ENCODE data around the gene FAM83B. TPM values are rescaled to one million over a fixed set of nuclear protein-coding genes. Genes with fewer than 3 reads are reported as not detected.
"Not testable (repeated sequence)": the region's sequence is repeated elsewhere in the genome, so short reads cannot be mapped to it uniquely, and the experiment has no call there.

Gene FAM83B
- not detected in 2 replicates for total RNA-seq (2014; rRNA removed; shearing (Covaris generic); ENCODE audit: low replicate concordance)

- no peak within 1 kb of the TSS for H3K27ac ChIP-seq (ENCODE audit: low read length)
- H3K4me3 ChIP-seq (ENCODE audit: low read length) = no peak within 1 kb of the TSS
- no peaks in the 10 kb centered on the region for H3K9me2 ChIP-seq (replicated peaks; ENCODE audit: insufficient read depth, low read length)
- DNase-seq = no peak
- H3K4me2 ChIP-seq (ENCODE audit: low read depth, low read length, poor library complexity, severe bottlenecking) = no peak within 1 kb of the TSS
- no peaks in the 10 kb centered on the region for H3K36me3 ChIP-seq (ENCODE audit: insufficient read depth, low read length)
- H3K9me3 ChIP-seq (ENCODE audit: low read length) = 0 out of 2 replicates have a peak, but pooled peaks cover 4% of the 10 kb centered on the region
- H3K27me3 ChIP-seq (ENCODE audit: low read length) = no peaks in the 10 kb centered on the region
- H3K4me1 ChIP-seq (ENCODE audit: low read length) = no peaks in the 10 kb centered on the region
- H2AFZ ChIP-seq (ENCODE audit: low read length) = no peak within 1 kb of the TSS
- no peak within 1 kb of the TSS for H3K9ac ChIP-seq (ENCODE audit: low read length)
- no peaks in the 10 kb centered on the region for H3K79me2 ChIP-seq (ENCODE audit: low read length)
- H4K20me1 ChIP-seq (ENCODE audit: insufficient read depth, low read depth, low read length) = no peaks in the 10 kb centered on the region
Measured at GRCh38 chr6:54846243-54846856, at the start of gene FAM83B. FAM83B (plus strand) TSS chr6:54846771; CDS start chr6:54870247, 23,476 bp downstream.

- H3K27me3 ChIP-seq (ENCODE audit: low read length); H3K79me2 ChIP-seq (ENCODE audit: low read length); H3K9me2 ChIP-seq (replicated peaks; ENCODE audit: insufficient read depth, low read length); H2AFZ ChIP-seq (ENCODE audit: low read length); H3K4me3 ChIP-seq (ENCODE audit: low read length); H3K4me1 ChIP-seq (ENCODE audit: low read length); H3K27ac ChIP-seq (ENCODE audit: low read length); H3K4me2 ChIP-seq (ENCODE audit: low read depth, low read length, poor library complexity, severe bottlenecking); H4K20me1 ChIP-seq (ENCODE audit: insufficient read depth, low read depth, low read length); H3K9ac ChIP-seq (ENCODE audit: low read length); DNase-seq; H3K9me3 ChIP-seq (ENCODE audit: low read length); H3K36me3 ChIP-seq (ENCODE audit: insufficient read depth, low read length): not testable (repeated sequence)
Measured at GRCh38 chr6:54796918-54797317, 49.7 kb upstream of the FAM83B start.

GRCh38 chr6:54800050-54800600 lies 46.4 kb upstream of the FAM83B start:
- Histone ChIP-seq H3K27me3 (ENCODE audit: low read length) (no peaks in the 10 kb centered on the region), H3K4me2 (ENCODE audit: low read depth, low read length, poor library complexity, severe bottlenecking) (no peak overlapping the region), H3K9ac (ENCODE audit: low read length) (no peak overlapping the region), H3K4me3 (ENCODE audit: low read length) (no peak overlapping the region), H3K4me1 (ENCODE audit: low read length) (no peaks in the 10 kb centered on the region), H2AFZ (ENCODE audit: low read length) (no peak overlapping the region), H3K9me3 (ENCODE audit: low read length) (peaks cover 3% of the 10 kb centered on the region; the same call in 1 of the 2 replicates), H3K36me3 (ENCODE audit: insufficient read depth, low read length) (no peaks in the 10 kb centered on the region), H4K20me1 (ENCODE audit: insufficient read depth, low read depth, low read length) (no peaks in the 10 kb centered on the region), H3K9me2 (replicated peaks; ENCODE audit: insufficient read depth, low read length) (no peaks in the 10 kb centered on the region), H3K79me2 (ENCODE audit: low read length) (no peaks in the 10 kb centered on the region), H3K27ac (ENCODE audit: low read length) (no peak overlapping the region)
- DNase-seq = no peak

GRCh38 chr6:54801244-54801643 lies 45.3 kb upstream of the FAM83B start:
- Histone ChIP-seq H3K4me3 (ENCODE audit: low read length) (no peak overlapping the region), H3K36me3 (ENCODE audit: insufficient read depth, low read length) (no peaks in the 10 kb centered on the region)

GRCh38 chr6:54801669-54802068 lies 44.9 kb upstream of the FAM83B start:
- no peaks in the 10 kb centered on the region for H3K9me2 ChIP-seq (replicated peaks; ENCODE audit: insufficient read depth, low read length)
- DNase-seq = no peak
- H3K27me3 ChIP-seq (ENCODE audit: low read length) = no peaks in the 10 kb centered on the region
- H2AFZ ChIP-seq (ENCODE audit: low read length) = no peak overlapping the region
- H4K20me1 ChIP-seq (ENCODE audit: insufficient read depth, low read depth, low read length) = no peaks in the 10 kb centered on the region
- peaks cover 3% of the 10 kb centered on the region; the same call in 1 of the 2 replicates for H3K9me3 ChIP-seq (ENCODE audit: low read length)
- no peak overlapping the region for H3K27ac ChIP-seq (ENCODE audit: low read length)
- no peaks in the 10 kb centered on the region for H3K36me3 ChIP-seq (ENCODE audit: insufficient read depth, low read length)
- no peaks in the 10 kb centered on the region for H3K4me1 ChIP-seq (ENCODE audit: low read length)
- no peak overlapping the region for H3K4me2 ChIP-seq (ENCODE audit: low read depth, low read length, poor library complexity, severe bottlenecking)
- H3K4me3 ChIP-seq (ENCODE audit: low read length) = no peak overlapping the region
- no peak overlapping the region for H3K9ac ChIP-seq (ENCODE audit: low read length)
- no peaks in the 10 kb centered on the region for H3K79me2 ChIP-seq (ENCODE audit: low read length)

More at GRCh38 chr6:54801244-54801643, 45.3 kb upstream of the FAM83B start:
- H4K20me1 ChIP-seq (ENCODE audit: insufficient read depth, low read depth, low read length) = no peaks in the 10 kb centered on the region
- no peaks in the 10 kb centered on the region for H3K27me3 ChIP-seq (ENCODE audit: low read length)
- DNase-seq = no peak
- H3K9me3 ChIP-seq (ENCODE audit: low read length) = peaks cover 3% of the 10 kb centered on the region; the same call in 1 of the 2 replicates
- no peaks in the 10 kb centered on the region for H3K9me2 ChIP-seq (replicated peaks; ENCODE audit: insufficient read depth, low read length)
- no peak overlapping the region for H2AFZ ChIP-seq (ENCODE audit: low read length)
- H3K9ac ChIP-seq (ENCODE audit: low read length) = no peak overlapping the region
- H3K4me2 ChIP-seq (ENCODE audit: low read depth, low read length, poor library complexity, severe bottlenecking) = no peak overlapping the region
- no peaks in the 10 kb centered on the region for H3K4me1 ChIP-seq (ENCODE audit: low read length)
- H3K27ac ChIP-seq (ENCODE audit: low read length) = no peak overlapping the region
- no peaks in the 10 kb centered on the region for H3K79me2 ChIP-seq (ENCODE audit: low read length)

GRCh38 chr6:54802775-54803634 lies 43.6 kb upstream of the FAM83B start:
- H3K9me3 ChIP-seq (ENCODE audit: low read length) = peaks cover 3% of the 10 kb centered on the region; the same call in 1 of the 2 replicates
- H3K79me2 ChIP-seq (ENCODE audit: low read length) = no peaks in the 10 kb centered on the region
- H3K9me2 ChIP-seq (replicated peaks; ENCODE audit: insufficient read depth, low read length) = no peaks in the 10 kb centered on the region
- no peak overlapping the region for H3K27ac ChIP-seq (ENCODE audit: low read length)
- no peaks in the 10 kb centered on the region for H4K20me1 ChIP-seq (ENCODE audit: insufficient read depth, low read depth, low read length)
- no peaks in the 10 kb centered on the region for H3K36me3 ChIP-seq (ENCODE audit: insufficient read depth, low read length)
- no peak overlapping the region for H3K4me2 ChIP-seq (ENCODE audit: low read depth, low read length, poor library complexity, severe bottlenecking)
- no peak overlapping the region for H2AFZ ChIP-seq (ENCODE audit: low read length)
- H3K4me3 ChIP-seq (ENCODE audit: low read length) = no peak overlapping the region
- DNase-seq = no peak
- no peaks in the 10 kb centered on the region for H3K4me1 ChIP-seq (ENCODE audit: low read length)
- H3K27me3 ChIP-seq (ENCODE audit: low read length) = no peaks in the 10 kb centered on the region
- H3K9ac ChIP-seq (ENCODE audit: low read length) = no peak overlapping the region

GRCh38 chr6:54805077-54805476 lies 41.5 kb upstream of the FAM83B start:
- H3K27ac ChIP-seq (ENCODE audit: low read length) = no peak overlapping the region
- H3K4me3 ChIP-seq (ENCODE audit: low read length) = no peak overlapping the region
- DNase-seq = no peak
- H3K9me3 ChIP-seq (ENCODE audit: low read length) = peaks cover 10% of the 10 kb centered on the region
- no peaks in the 10 kb centered on the region for H3K4me1 ChIP-seq (ENCODE audit: low read length)
- H3K4me2 ChIP-seq (ENCODE audit: low read depth, low read length, poor library complexity, severe bottlenecking) = no peak overlapping the region
- H3K9ac ChIP-seq (ENCODE audit: low read length) = no peak overlapping the region
- no peaks in the 10 kb centered on the region for H3K79me2 ChIP-seq (ENCODE audit: low read length)
- no peaks in the 10 kb centered on the region for H3K36me3 ChIP-seq (ENCODE audit: insufficient read depth, low read length)
- no peaks in the 10 kb centered on the region for H3K27me3 ChIP-seq (ENCODE audit: low read length)
- H3K9me2 ChIP-seq (replicated peaks; ENCODE audit: insufficient read depth, low read length) = no peaks in the 10 kb centered on the region
- H2AFZ ChIP-seq (ENCODE audit: low read length) = no peak overlapping the region
- no peaks in the 10 kb centered on the region for H4K20me1 ChIP-seq (ENCODE audit: insufficient read depth, low read depth, low read length)

- no peak overlapping the region for H3K4me2 ChIP-seq (ENCODE audit: low read depth, low read length, poor library complexity, severe bottlenecking)
- no peak overlapping the region for H3K9ac ChIP-seq (ENCODE audit: low read length)
- no peak overlapping the region for H3K4me3 ChIP-seq (ENCODE audit: low read length)
- no peak overlapping the region for H3K27ac ChIP-seq (ENCODE audit: low read length)
- no peaks in the 10 kb centered on the region for H3K9me2 ChIP-seq (replicated peaks; ENCODE audit: insufficient read depth, low read length)
- DNase-seq = no peak
- peaks cover 16% of the 10 kb centered on the region; the same call in 1 of the 2 replicates for H3K9me3 ChIP-seq (ENCODE audit: low read length)
- H4K20me1 ChIP-seq (ENCODE audit: insufficient read depth, low read depth, low read length) = no peaks in the 10 kb centered on the region
- no peaks in the 10 kb centered on the region for H3K4me1 ChIP-seq (ENCODE audit: low read length)
- no peaks in the 10 kb centered on the region for H3K27me3 ChIP-seq (ENCODE audit: low read length)
- no peak overlapping the region for H2AFZ ChIP-seq (ENCODE audit: low read length)
- no peaks in the 10 kb centered on the region for H3K79me2 ChIP-seq (ENCODE audit: low read length)
- no peaks in the 10 kb centered on the region for H3K36me3 ChIP-seq (ENCODE audit: insufficient read depth, low read length)
Measured at GRCh38 chr6:54810147-54810546, 36.4 kb upstream of the FAM83B start.

All from Karpas-422 (cell line).